T-cell (primary cell): Measurements from ENCODE around the gene PIP4K2C. TPM values are rescaled to one million over a fixed set of nuclear protein-coding genes. Genes with fewer than 3 reads are reported as not detected.

ENCODE experiments used
- ATAC-seq, 4 experiments: fragments of 200-7000 bp in 3 of 4; fragments of 150-1000 bp in 1 of 4; cut with Tn5 transposase; replicated peaks in 1 of 4; 1 replicate in 3 of 4; 2 replicates in 1 of 4; pipeline ENCODE4 v1.10.0; 2021; ENCODE audit warnings: moderate library complexity in 3 of 4, mild to moderate bottlenecking in 2 of 4, moderate number of reproducible peaks in 1 of 4
- CTCF ChIA-PET, 2 donors: fragments of 300-600 bp; sonication (Branson Sonifier 250); formaldehyde crosslinking; loops; one replicate each; lab custom pipeline; 2022; ENCODE audit warnings: antibody characterized with exemption in 2 of 2; lab: Charles Lee
- POLR2A ChIA-PET, 2 donors: fragments of 300-600 bp; sonication (Branson Sonifier 250); formaldehyde crosslinking; loops; one replicate each; lab custom pipeline; 2022; ENCODE audit warnings: antibody characterized with exemption in 2 of 2; lab: Charles Lee
- DNase-seq, 35 experiments: peaks; one replicate each; pipeline versions ENCODE4 v3.0.0 to v3.0.0-alpha.2; 2013 to 2023
- H3K27ac ChIP-seq: one replicate; pipeline ENCODE4 v1.5.1; 2013; ENCODE audit warnings: low read length
- H3K27me3 ChIP-seq, 2 experiments: replicated peaks in 1 of 2; 1 replicate in 1 of 2; 2 replicates in 1 of 2; pipeline versions ENCODE4 v1.6.1 to v1.7.0; 2013; ENCODE audit warnings: low read length in 1 of 2, mixed read lengths in 1 of 2; ENCODE audit not compliant: control insufficient read depth in 2 of 2, insufficient read depth in 2 of 2; ENCODE audit errors: extremely low read depth in 1 of 2
- H3K36me3 ChIP-seq, 2 donors: 1 replicate in 1 of 2; 2 replicates in 1 of 2; pipeline versions ENCODE4 v1.6.1 to v1.7.0; 2013; ENCODE audit warnings: low read length in 1 of 2; ENCODE audit not compliant: control insufficient read depth in 2 of 2, insufficient read depth in 1 of 2; ENCODE audit errors: extremely low read depth in 1 of 2
- H3K4me1 ChIP-seq, 2 experiments: 1 replicate in 1 of 2; 2 replicates in 1 of 2; pipeline versions ENCODE4 v1.6.1 to v1.7.0; 2013; ENCODE audit warnings: low read length in 2 of 2, mixed read lengths in 1 of 2; ENCODE audit not compliant: insufficient read depth in 2 of 2, control insufficient read depth in 1 of 2; ENCODE audit errors: extremely low read depth in 1 of 2
- H3K4me3 ChIP-seq, 2 donors: 1 replicate in 1 of 2; 2 replicates in 1 of 2; pipeline versions ENCODE4 v1.5.1 to v1.7.0; 2013; ENCODE audit warnings: mild to moderate bottlenecking in 2 of 2, low read length in 1 of 2, moderate library complexity in 1 of 2; ENCODE audit not compliant: control insufficient read depth in 1 of 2; ENCODE audit errors: extremely low read depth in 1 of 2
- H3K9me3 ChIP-seq: 2 replicates; pipeline ENCODE4 v1.7.0; 2013
- H3K27ac Mint-ChIP-seq, 2 donors: one replicate each; pipeline ENCODE4 v1.8.0; 2020 to 2021; ENCODE audit warnings: mild to moderate bottlenecking in 2 of 2, mixed read lengths in 2 of 2
- H3K27me3 Mint-ChIP-seq, 2 donors: one replicate each; pipeline ENCODE4 v1.8.0; 2021 to 2022; ENCODE audit warnings: mixed read lengths in 2 of 2
- H3K36me3 Mint-ChIP-seq: one replicate; pipeline ENCODE4 v1.8.0; 2021; ENCODE audit warnings: mixed read lengths
- H3K4me1 Mint-ChIP-seq, 3 donors: one replicate each; pipeline ENCODE4 v1.8.0; 2020 to 2022; ENCODE audit warnings: mixed read lengths in 3 of 3, mild to moderate bottlenecking in 1 of 3
- H3K4me3 Mint-ChIP-seq, 3 donors: one replicate each; pipeline ENCODE4 v1.8.0; 2020 to 2022; ENCODE audit warnings: mild to moderate bottlenecking in 3 of 3, mixed read lengths in 3 of 3, moderate library complexity in 3 of 3
- H3K9me3 Mint-ChIP-seq, 3 donors: one replicate each; pipeline ENCODE4 v1.8.0; 2020 to 2022; ENCODE audit warnings: mixed read lengths in 3 of 3
- WGBS: methylation state at CpG from one replicate; pipeline ENCODE4 v1.1.5; 2013; ENCODE audit warnings: missing lambda C conversion rate; ENCODE audit not compliant: insufficient coverage; 5-methylcytosine and 5-hydroxymethylcytosine counted together
- total RNA-seq, 35 experiments: library from RNA in 6 of 35; stranded (reverse) in 6 of 35; fragments of 120-200 nt in 1 of 35; gene quantifications; one replicate each; pipeline versions ENCODE4 v1.2.1 to v1.2.4 and lab custom pipeline; 2013 to 2026

PIP4K2C gene
- total RNA-seq, 5 donors from 2014 or later (not counting 1 experiment from before 2014, with no cell fraction given), result 21.7 to 30.9 (median 27.9) TPM

- H3K36me3 ChIP-seq, result no peaks in the 10 kb centered on the region
- H3K27me3 ChIP-seq, result peaks cover 2 to 63% of the 10 kb centered on the region in 2 experiments
- peaks cover 21 to 35% of the 10 kb centered on the region in 2 donors for H3K27me3 Mint-ChIP-seq
- CTCF ChIA-PET, result interaction anchor here (0.8 to 1.3 kb wide), 2 partner anchors 8 to 26 kb away, joined by 4 to 6 read pairs; no protein-coding TSS in a partner anchor
- POLR2A ChIA-PET, result no interaction called here
- no peaks in the 10 kb centered on the region for H3K9me3 Mint-ChIP-seq
- 22% methylated on average over 8 of the region's 23 CpGs for WGBS
- H3K27ac ChIP-seq, result no peak overlapping the region
- H3K4me1 ChIP-seq, result peaks cover 2 to 19% of the 10 kb centered on the region in 2 experiments
- H3K4me3 ChIP-seq, result peak overlapping the region in 1 of 2 donors; percentile 53
- H3K27ac Mint-ChIP-seq, result peak overlapping the region in 1 of 2 donors; percentile 74
- ATAC-seq (no peak), DNase-seq (no peak)
- no peaks in the 10 kb centered on the region for H3K36me3 Mint-ChIP-seq
- H3K9me3 ChIP-seq, result no peaks in the 10 kb centered on the region
- peaks cover 8 to 14% (median 10%) of the 10 kb centered on the region in 3 donors for H3K4me1 Mint-ChIP-seq
- peak overlapping the region; percentile 61 to 68 (median 66) for H3K4me3 Mint-ChIP-seq
Observed at GRCh38 chr12:57611827-57612710, 21.1 kb downstream of the PIP4K2C start.

GRCh38 chr12:57612711-57613426 is 21.9 kb downstream of the PIP4K2C start:
- Histone ChIP-seq H3K27me3 (peaks cover 6 to 71% of the 10 kb centered on the region in 2 experiments), H3K4me1 (peaks cover 2 to 19% of the 10 kb centered on the region in 2 experiments), H3K36me3 (no peaks in the 10 kb centered on the region), H3K9me3 (no peaks in the 10 kb centered on the region), H3K4me3 (no peak overlapping the region), H3K27ac (no peak overlapping the region)
- ChIA-PET POLR2A (no interaction called here), CTCF (interaction anchor here in 1 of 2 donors (1.0 kb wide), 1 partner anchor 23 kb away, joined by 14 read pairs; no protein-coding TSS in a partner anchor)
- peak overlapping the region in 2 of 3 donors; percentile 9 to 66 for H3K4me3 Mint-ChIP-seq
- H3K4me1 Mint-ChIP-seq, result peaks cover 8 to 14% (median 10%) of the 10 kb centered on the region in 3 donors
- no peak for DNase-seq
- H3K27me3 Mint-ChIP-seq, result peaks cover 29 to 41% of the 10 kb centered on the region in 2 donors
- 93% methylated on average over 5 of the region's 10 CpGs for WGBS
- H3K27ac Mint-ChIP-seq, result no peak overlapping the region
- H3K9me3 Mint-ChIP-seq, result no peaks in the 10 kb centered on the region
- no peak for ATAC-seq
- H3K36me3 Mint-ChIP-seq, result no peaks in the 10 kb centered on the region

- POLR2A ChIA-PET, result no interaction called here
- 67% methylated on average over 3 of the region's 10 CpGs for WGBS
- no peaks in the 10 kb centered on the region for H3K9me3 Mint-ChIP-seq
- Histone ChIP-seq H3K4me3 (no peak overlapping the region), H3K4me1 (peaks cover 2 to 19% of the 10 kb centered on the region in 2 experiments), H3K27me3 (peaks cover 10 to 78% of the 10 kb centered on the region in 2 experiments), H3K27ac (no peak overlapping the region), H3K9me3 (no peaks in the 10 kb centered on the region), H3K36me3 (no peaks in the 10 kb centered on the region)
- peaks cover 8 to 14% (median 10%) of the 10 kb centered on the region in 3 donors for H3K4me1 Mint-ChIP-seq
- no peak overlapping the region for H3K27ac Mint-ChIP-seq
- CTCF ChIA-PET, result interaction anchor here (0.5 to 1.0 kb wide), 3 partner anchors 24 to 306 kb away, joined by 3 to 14 read pairs (median 4); no protein-coding TSS in a partner anchor
- no peaks in the 10 kb centered on the region for H3K36me3 Mint-ChIP-seq
- H3K27me3 Mint-ChIP-seq, result peaks cover 33 to 48% of the 10 kb centered on the region in 2 donors
- H3K4me3 Mint-ChIP-seq, result no peak overlapping the region
- no peak for ATAC-seq
- DNase-seq, result no peak
Observed at GRCh38 chr12:57613427-57614109, 22.6 kb downstream of the PIP4K2C start.

GRCh38 chr12:57614178-57614947 is 23.4 kb downstream of the PIP4K2C start:
- peaks cover 2 to 23% of the 10 kb centered on the region in 2 experiments for H3K4me1 ChIP-seq
- no peak overlapping the region for H3K27ac ChIP-seq
- H3K4me3 ChIP-seq, result no peak overlapping the region
- peak in 1 of 35 experiments; percentile 17 for DNase-seq
- Mint-ChIP-seq H3K36me3 (no peaks in the 10 kb centered on the region), H3K27ac (no peak overlapping the region), H3K4me1 (peaks cover 15 to 18% (median 16%) of the 10 kb centered on the region in 3 donors), H3K4me3 (no peak overlapping the region), H3K9me3 (no peaks in the 10 kb centered on the region), H3K27me3 (peaks cover 40 to 55% of the 10 kb centered on the region in 2 donors)
- POLR2A ChIA-PET, result interaction anchor here in 1 of 2 donors (0.5 kb wide), 1 partner anchor 91 kb away, joined by 3 read pairs; no protein-coding TSS in a partner anchor
- 47% methylated on average over 4 of the region's 14 CpGs for WGBS
- peaks cover 11 to 86% of the 10 kb centered on the region in 2 experiments for H3K27me3 ChIP-seq
- CTCF ChIA-PET, result interaction anchor here (0.5 to 1.0 kb wide), 3 partner anchors 24 to 307 kb away, joined by 3 to 14 read pairs (median 4); no protein-coding TSS in a partner anchor
- no peaks in the 10 kb centered on the region for H3K9me3 ChIP-seq
- H3K36me3 ChIP-seq, result no peaks in the 10 kb centered on the region
- no peak for ATAC-seq

- Histone ChIP-seq H3K36me3 (no peaks in the 10 kb centered on the region), H3K27me3 (peaks cover 11 to 90% of the 10 kb centered on the region in 2 experiments), H3K4me1 (peaks cover 4 to 30% of the 10 kb centered on the region in 2 experiments), H3K9me3 (no peaks in the 10 kb centered on the region), H3K4me3 (no peak overlapping the region), H3K27ac (no peak overlapping the region)
- no peak overlapping the region for H3K4me3 Mint-ChIP-seq
- H3K36me3 Mint-ChIP-seq, result no peaks in the 10 kb centered on the region
- H3K9me3 Mint-ChIP-seq, result no peaks in the 10 kb centered on the region
- POLR2A ChIA-PET, result interaction anchor here in 1 of 2 donors (0.6 kb wide), 1 partner anchor 78 kb away, joined by 3 read pairs; no protein-coding TSS in a partner anchor
- CTCF ChIA-PET, result no interaction called here
- DNase-seq, result no peak
- peaks cover 40 to 61% of the 10 kb centered on the region in 2 donors for H3K27me3 Mint-ChIP-seq
- WGBS, result 88% methylated on average over 9 of the region's 11 CpGs
- no peak overlapping the region for H3K27ac Mint-ChIP-seq
- no peak for ATAC-seq
- H3K4me1 Mint-ChIP-seq, result peaks cover 15 to 21% (median 17%) of the 10 kb centered on the region in 3 donors
Observed at GRCh38 chr12:57614948-57615500, 24.0 kb downstream of the PIP4K2C start.
